RWPE1 (cell line): ENCODE measurements around the gene ULK4.
"Not testable (repeated sequence)": the region's sequence is repeated elsewhere in the genome, so short reads cannot be mapped to it uniquely, and the experiment has no call there.

ENCODE experiments used
- CTCF ChIA-PET: fragments of 350-600 bp; sonication (Branson Sonifier 250); formaldehyde crosslinking; extraction: SDS; loops from one replicate; lab custom pipeline; 2021; lab: Yijun Ruan, JAX
- POLR2A ChIA-PET: fragments of 400-600 bp; formaldehyde crosslinking; extraction: SDS; loops from one replicate; lab custom pipeline; 2020; ENCODE audit warnings: antibody characterized with exemption; ENCODE audit not compliant: low non-redundant PET; lab: Yijun Ruan, JAX
- DNase-seq: peaks from one replicate; pipeline ENCODE4 v3.0.0; 2012; ENCODE audit warnings: low spot score
- H3K27ac ChIP-seq: fragments of 450-650 bp; 2 replicates; pipeline ENCODE4 v1.5.1; 2017
- TF ChIP-seq, protein P1 (sequence below): fragments of 450-650 bp; conservative IDR thresholded peaks from 2 replicates; pipeline ENCODE4 v1.5.1; 2017; ENCODE audit warnings: low read depth, mild to moderate bottlenecking

Gene ULK4

DNA sequence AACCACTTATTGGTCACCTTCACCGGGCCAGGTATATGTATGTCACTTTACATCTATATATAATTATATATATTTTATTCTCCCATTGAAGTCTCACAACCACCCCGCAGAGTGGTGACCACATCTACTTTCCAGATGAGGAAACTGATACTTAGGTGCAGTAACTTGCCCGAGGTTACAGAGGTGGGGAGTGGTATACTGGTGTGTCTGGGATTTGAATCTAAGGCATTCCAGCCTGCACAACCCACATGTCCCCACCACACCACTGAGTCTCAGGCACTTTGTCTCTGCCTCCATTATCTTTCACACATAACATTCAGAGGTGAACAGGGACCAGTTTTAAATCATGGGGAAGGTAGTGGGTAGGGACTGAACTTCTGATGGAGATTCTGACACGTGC is 501.2 kb downstream of the ULK4 start:
- DNase-seq, result no peak
- ChIA-PET POLR2A (no interaction called here), CTCF (no interaction called here)
- no peak overlapping the region for H3K27ac ChIP-seq
- TF ChIP-seq, protein P1, sequence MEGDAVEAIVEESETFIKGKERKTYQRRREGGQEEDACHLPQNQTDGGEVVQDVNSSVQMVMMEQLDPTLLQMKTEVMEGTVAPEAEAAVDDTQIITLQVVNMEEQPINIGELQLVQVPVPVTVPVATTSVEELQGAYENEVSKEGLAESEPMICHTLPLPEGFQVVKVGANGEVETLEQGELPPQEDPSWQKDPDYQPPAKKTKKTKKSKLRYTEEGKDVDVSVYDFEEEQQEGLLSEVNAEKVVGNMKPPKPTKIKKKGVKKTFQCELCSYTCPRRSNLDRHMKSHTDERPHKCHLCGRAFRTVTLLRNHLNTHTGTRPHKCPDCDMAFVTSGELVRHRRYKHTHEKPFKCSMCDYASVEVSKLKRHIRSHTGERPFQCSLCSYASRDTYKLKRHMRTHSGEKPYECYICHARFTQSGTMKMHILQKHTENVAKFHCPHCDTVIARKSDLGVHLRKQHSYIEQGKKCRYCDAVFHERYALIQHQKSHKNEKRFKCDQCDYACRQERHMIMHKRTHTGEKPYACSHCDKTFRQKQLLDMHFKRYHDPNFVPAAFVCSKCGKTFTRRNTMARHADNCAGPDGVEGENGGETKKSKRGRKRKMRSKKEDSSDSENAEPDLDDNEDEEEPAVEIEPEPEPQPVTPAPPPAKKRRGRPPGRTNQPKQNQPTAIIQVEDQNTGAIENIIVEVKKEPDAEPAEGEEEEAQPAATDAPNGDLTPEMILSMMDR, result no peak

DNA sequence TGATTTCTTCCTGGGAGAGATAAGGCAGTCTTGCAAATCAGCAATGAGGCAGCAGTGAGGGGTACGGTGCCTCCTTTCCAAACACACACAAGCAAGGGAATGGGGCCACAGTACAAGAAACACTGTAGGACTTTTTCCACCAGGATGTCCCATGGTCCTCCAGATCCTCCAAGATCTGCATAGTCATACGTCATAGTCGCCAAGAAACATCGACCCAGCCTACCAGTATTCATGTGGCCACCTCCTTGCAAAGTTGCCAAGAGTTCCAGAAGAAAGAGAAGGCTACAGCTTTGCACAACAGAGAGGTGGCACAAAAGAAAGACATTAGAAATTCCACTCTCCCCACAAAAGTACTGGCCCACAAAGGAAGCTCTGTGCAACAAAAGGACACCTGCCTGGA is 504.7 kb downstream of the ULK4 start:
- CTCF ChIA-PET, result interaction anchor here (0.7 kb wide), 1 partner anchor 1124 kb away, joined by 3 read pairs; no protein-coding TSS in a partner anchor
- no peak for DNase-seq
- TF ChIP-seq, protein P1, result no peak
- POLR2A ChIA-PET, result no interaction called here
- no peak overlapping the region for H3K27ac ChIP-seq

DNA sequence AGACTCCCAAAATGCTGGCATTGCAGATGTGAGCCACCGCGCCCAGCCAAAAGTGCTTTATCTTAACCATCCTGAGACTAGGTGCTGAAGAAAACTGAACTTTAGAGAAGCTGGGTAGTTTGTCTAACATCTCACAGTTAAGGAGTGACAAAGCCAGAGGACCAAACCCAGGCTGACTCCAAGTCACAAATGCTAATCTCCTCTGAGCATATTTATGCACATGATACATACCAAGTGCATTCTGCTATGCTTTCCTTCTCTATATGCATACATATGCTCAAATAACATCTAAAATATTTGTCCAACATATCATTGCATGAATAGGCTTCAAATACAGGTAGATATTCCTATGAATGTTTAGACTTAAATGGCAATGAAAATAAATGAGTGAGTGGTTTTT is 505.7 kb downstream of the ULK4 start:
- TF ChIP-seq, protein P1, result no peak
- ChIA-PET POLR2A (no interaction called here), CTCF (no interaction called here)
- DNase-seq, result no peak
- H3K27ac ChIP-seq, result no peak overlapping the region

DNA sequence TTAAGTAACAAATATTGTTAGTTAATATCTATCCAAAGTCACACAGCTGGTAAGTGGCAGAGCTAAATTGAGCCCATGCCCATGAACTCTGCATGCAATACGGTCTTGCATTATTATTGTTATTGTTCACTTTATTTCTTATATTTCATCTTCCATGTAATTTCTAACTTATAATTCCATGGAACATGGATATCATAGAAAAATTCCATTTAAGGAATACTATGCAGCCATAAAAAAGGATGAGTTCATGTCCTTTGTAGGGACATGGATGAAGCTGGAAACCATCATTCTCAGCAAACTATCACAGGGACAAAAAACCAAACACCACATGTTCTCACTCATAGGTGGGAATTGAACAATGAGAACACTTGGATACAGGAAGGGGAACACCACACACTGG is 508.3 kb downstream of the ULK4 start:
- POLR2A ChIA-PET, DNase-seq: not testable (repeated sequence)

DNA sequence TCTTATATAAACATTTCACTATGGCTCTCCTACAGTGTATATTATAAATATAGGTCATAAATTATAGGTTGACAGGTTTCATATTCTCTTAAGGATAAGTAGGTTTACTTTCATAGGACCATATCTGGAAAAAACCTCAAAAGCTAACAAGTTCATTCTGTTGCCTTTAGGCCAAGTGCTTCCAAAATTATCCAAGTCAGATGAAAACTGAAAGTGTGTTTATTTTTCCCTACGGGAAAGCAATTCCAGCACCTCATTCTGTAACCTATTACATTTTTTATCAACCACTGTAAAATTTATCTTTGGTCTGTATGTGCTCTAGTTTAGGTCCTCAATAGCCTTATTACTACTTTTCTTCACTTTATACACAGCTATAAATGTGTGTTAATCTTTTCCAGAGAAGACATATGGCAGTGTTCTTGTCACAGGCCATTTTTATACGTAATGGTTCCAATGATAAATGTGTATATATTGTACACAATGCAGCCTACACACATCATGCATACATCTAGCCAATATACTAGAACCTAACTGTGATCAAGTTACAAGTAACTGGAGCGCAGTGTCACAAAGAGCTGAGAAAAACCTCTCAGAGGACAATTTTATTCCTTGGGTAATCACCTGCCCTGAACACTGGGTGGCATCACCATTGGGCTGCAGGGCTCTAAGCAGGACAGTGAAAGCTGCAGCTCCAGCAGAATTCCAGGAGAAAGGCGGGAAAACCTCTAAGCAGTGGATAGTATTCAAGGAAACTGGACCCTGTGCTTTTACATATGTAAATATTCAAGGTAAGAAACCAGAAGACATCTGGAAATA is 511.3 kb downstream of the ULK4 start:
- H3K27ac ChIP-seq, result no peak overlapping the region
- DNase-seq, result no peak
- TF ChIP-seq, protein P1, result no peak
- ChIA-PET CTCF (no interaction called here), POLR2A (no interaction called here)

More for the DNA sequence above, 508.3 kb downstream of the ULK4 start:
- H3K27ac ChIP-seq, result not testable (repeated sequence)
- CTCF ChIA-PET, result interaction anchor here (0.7 kb wide), 1 partner anchor 1023 kb away, joined by 3 read pairs; no protein-coding TSS in a partner anchor

DNA sequence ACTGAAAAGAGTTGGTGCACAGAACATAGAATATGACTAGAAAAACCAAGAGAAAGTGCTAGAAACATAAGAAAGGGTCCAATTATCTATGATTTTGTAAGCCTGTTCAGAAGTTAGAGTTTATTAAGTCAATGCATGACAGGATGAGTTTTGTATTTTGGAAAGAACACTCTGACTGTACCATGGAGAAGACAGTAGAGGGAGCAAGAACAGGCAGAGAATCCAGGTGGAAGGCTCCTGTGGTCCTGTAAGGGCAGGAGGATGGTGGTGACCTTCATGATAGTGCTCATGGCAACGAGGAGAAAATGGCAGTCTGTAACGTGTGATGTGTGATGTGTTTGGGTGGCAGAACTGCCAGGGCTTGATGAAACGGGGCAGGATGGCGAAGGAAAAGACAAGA is 513.5 kb downstream of the ULK4 start:
- ChIA-PET CTCF (no interaction called here), POLR2A (no interaction called here)
- DNase-seq, result no peak
- TF ChIP-seq, protein P1, result no peak
- H3K27ac ChIP-seq, result no peak overlapping the region

DNA sequence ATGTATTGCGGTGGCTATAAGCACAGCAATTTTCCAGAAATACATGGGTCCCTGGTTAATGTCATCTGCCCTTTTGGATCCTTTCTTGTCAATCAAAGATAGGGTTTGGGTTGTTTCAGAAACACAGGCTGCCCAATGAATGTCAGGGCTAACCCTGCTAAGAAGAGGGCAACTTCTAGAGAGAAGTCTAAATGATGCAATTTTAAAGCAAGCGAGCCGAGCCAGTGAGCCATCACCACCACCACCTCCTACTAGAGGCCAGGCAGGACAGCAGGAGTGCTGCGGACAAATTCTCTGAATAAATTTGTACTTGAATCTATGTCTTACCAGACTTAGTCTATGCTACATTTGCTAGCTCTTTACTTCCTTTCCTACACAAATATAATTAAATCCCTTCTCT is 514.2 kb downstream of the ULK4 start:
- no peak overlapping the region for H3K27ac ChIP-seq
- TF ChIP-seq, protein P1, result no peak
- DNase-seq, result no peak
- CTCF ChIA-PET, result interaction anchor here (0.7 kb wide), 1 partner anchor 562 kb away, joined by 3 read pairs; no protein-coding TSS in a partner anchor
- POLR2A ChIA-PET, result no interaction called here

DNA sequence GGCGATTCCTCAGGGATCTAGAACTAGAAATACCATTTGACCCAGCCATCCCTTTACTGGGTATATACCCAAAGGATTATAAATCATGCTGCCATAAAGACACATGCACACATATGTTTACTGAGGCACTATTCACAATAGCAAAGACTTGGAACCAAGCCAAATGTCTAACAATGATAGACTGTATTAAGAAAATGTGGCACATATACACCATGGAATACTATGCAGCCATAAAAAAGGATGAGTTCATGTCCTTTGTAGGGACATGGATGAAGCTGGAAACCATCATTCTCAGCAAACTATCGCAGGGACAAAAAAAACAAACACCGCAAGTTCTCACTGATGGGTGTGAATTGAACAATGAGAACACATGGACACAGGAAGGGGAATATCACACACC is 515.6 kb downstream of the ULK4 start:
- POLR2A ChIA-PET, CTCF ChIA-PET, H3K27ac ChIP-seq, DNase-seq: not testable (repeated sequence)
